NCI-H1694 (cell line): Measurements from ENCODE around the gene CEP250.
"Not testable (repeated sequence)": the region's sequence is repeated elsewhere in the genome, so short reads cannot be mapped to it uniquely, and the experiment has no call there.

Experiments
- DNase-seq: peaks from one replicate; lab custom pipeline; 2025; lab: John Stamatoyannopoulos, UW

Gene CEP250

DNA sequence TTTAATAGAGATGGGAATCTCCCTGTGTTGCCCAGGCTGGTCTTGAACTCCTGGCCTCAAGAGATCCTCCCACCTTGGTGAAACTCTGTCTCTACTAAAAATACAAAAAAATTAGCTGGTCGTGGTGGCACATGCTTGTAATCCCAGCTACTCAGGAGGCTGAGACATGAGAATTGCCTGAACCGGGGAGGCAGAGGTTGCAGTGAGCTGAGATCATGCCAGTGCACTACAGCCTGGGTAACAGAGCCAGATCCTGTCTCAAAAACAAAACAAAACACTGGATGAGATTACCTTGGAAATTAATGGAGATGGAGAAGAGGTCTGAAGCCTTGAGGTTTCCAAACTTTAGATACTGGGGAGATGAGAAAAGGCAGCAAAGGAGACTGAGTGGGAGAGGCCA lies 2.1 kb downstream of the CEP250 start:
- DNase-seq: not testable (repeated sequence)

DNA sequence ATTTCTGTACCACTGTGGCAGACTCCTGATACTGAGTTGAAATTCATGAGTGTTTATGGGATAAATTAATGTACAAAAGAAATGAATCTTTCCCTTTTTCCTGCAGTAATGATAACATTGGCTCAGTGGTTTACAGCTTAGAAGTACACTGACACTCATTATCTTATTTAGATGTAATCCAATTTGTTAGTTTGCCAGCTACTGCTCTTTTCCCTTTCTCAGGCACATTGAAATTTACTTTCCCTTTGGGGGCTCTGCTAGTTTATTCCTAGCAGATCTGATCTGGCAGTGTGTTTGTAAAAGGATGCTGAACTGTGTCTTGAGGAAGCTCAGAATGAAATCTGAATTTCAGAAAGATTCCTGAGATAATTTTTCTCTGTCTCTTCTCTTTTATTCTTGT lies 3.0 kb downstream of the CEP250 start:
- DNase-seq: no peak

DNA sequence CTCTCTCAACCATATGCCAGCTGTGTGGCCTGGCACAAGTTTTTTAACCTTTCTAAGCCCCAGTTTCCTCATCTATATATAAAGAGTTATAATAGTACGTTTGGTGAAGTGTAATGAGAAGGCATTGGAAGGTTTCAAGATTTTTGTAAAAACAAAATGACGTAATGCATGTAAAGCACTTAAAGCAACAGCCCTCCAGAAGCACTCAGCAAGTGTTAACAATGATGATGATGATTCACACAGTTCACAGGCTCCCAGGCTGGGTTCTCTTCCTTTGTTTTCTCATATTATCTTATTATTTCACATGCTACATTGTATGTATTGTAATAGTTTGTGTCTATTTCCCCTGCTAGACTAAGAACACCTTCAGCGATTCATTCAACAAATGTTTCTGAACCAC lies 6.2 kb downstream of the CEP250 start:
- DNase-seq: no peak

DNA sequence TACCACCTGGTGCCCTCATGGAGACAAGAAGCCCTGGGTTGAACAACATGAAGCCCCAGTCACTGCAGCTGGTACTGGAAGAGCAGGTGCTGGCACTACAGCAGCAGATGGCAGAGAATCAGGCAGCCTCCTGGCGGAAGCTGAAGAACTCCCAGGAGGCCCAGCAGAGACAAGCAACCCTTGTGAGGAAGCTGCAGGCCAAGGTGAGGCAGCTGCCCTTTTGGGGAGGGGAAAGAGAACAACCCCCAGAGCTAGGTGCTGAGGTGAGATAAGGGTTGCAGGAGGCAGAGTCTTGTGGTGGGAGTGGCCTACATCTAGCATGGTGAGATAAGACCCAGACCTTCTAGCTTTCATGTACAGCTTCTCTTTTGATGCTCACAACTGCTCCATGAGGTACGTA lies 7.0 kb downstream of the CEP250 start:
- DNase-seq: peak; percentile 70

DNA sequence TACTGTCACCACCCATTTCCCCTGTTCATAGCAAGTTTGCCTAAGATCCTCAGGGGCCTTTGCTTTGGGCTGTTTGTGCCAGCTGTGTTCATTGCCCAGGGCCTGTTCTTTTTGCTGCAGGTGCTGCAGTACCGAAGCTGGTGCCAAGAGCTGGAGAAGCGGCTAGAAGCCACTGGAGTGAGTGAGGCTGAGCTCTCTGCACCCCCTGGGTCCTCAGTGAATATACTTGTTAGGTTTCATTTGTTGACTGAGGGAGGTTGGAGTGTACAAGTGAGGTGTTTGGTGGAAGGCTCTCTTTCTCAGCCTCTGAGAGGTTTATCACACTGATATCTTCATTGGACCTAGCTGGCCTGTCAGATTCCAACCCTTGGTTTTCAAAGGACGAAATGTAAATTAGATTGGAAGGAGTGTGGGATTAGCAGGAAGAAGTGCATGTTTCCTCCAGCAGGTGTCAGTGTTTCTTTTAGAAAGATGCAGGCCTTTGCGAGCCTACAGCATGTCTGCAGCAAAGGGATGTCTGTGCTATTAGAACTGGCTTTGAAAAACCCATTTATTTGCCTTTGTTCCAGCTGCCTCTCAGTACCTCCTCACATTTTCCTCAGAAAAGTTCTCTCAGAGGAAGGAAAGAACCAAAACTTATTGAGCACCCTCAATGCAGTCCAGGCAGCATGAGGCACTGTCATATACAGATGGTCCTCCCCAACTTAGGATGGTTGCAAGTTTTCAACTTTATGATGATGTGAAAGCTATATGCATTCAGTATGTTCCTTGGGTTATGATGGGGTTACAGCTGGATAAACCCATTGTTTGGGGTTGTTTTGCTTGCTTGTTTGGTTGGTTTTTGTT lies 8.3 kb downstream of the CEP250 start:
- DNase-seq: peak; percentile 76

DNA sequence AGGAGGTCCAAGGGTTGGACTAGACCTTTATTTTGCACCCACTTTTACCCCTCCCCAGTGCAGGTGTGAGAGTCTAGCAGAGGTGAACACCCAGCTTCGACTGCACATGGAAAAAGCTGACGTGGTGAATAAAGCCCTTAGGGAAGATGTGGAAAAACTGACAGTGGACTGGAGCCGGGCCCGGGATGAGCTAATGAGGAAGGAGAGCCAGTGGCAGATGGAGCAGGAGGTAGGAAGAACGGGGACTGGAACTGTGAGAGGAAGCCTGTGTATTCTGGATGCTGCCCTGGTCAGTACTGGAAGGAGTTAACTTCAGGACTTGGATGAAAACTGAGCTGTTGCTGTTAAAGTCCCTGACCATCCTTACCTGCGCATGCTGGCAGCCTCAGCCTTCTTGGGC lies 10.6 kb downstream of the CEP250 start:
- no peak for DNase-seq

DNA sequence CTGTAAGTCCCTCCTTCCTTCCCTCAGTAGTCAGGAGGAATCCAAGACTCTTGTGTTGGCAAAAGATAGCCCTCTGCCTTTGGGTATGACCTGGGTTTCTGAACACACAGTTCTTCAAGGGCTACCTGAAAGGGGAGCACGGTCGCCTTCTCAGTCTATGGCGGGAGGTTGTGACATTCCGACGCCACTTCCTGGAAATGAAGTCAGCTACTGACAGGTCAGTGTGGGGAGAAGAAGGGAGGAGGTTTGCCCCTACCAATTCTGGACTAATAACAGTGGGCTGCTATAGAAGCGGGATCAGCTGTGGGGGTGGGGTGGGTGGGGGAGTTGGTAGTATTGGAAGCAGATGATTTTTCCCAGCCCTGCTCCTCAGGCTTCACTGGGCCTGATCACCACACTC lies 11.5 kb downstream of the CEP250 start:
- DNase-seq: no peak

DNA sequence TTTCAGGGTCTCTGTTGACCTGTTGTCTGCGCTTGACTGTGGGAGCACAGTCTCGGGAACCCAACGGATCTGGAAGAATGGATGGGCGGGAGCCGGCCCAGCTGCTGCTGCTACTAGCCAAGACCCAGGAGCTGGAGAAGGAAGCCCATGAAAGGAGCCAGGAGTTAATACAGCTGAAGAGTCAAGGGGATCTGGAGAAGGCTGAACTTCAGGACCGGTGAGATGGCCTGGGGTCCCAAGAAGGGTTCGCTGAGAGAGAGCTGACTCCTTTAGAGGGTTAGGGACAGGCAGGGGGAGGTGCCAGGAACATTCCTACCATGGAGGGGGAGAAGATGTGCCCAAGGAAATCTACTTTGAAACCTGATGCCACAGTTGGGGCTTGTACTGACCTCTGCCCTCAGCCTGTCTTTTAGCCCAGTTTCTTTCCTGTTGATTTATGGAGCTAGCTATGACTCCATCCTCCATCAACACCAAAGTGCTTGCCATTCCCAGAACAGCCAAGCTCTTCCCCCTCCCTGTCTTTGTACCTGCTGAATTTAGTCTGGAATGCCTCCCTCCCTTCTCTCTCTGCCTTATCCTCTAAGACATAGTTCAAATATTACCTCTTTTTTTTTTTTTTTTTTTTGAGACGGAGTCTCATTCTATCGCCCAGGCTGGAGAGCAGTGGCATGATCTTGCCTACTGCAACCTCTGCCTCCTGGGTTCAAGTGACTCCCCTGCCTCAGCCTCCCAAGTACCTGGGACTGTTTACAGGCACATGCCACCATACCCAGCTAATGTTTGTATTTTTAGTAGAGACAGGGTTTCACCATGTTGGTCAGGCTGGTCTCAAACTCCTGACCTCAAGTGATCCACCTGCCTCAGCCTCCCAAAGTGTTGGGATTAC lies 12.2 kb downstream of the CEP250 start:
- no peak for DNase-seq

DNA sequence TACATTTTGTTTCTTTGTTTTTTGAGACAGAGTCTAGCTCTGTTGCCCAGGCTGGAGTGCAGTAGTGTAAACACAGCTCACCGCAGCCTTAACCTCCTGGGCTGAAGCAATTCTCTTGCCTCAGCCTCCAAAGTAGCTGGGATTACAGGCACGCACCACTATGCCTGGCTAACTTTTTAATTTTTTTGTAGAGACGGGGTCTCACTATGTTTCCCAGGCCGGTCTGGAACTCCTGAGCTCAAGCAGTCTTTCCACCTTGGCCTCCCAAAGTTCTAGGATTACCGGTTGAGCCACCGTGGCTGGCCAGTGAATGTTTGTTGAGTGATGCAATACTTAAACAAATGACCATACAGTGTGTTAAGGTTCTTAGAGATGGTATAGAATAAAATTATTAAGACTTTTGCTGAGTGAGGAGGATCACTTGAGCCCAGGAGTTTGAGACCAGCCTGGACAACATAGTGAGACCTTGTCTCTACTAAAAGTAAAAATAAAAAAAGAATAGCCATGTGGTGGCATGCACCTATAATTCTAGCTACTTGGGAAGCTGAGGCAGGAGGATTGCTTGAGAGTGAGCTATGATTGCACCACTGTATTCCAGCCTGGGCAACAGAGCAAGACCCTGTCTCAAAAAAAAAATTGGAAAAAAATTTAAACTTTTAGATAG lies 13.4 kb downstream of the CEP250 start:
- DNase-seq: no peak

DNA sequence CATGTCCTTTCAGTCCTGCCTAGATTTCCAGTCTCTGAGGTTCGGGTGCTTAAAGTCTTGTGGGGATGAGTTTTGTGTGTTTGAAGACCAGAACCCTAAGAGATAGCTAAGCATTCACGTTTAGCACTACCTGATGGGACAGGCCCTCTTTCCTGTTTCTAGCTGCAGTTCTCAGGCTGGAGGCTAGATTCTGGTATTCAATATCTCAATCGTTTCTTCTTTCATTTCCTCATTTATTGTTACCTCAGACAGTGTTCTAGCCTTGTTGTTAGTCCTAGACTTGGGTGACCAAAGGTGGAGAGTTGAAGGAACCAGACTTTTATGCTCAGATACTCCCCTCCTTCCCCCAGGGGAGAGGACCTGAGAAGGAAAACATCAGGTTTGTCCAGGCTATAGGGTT lies 16.8 kb downstream of the CEP250 start:
- DNase-seq: no peak

DNA sequence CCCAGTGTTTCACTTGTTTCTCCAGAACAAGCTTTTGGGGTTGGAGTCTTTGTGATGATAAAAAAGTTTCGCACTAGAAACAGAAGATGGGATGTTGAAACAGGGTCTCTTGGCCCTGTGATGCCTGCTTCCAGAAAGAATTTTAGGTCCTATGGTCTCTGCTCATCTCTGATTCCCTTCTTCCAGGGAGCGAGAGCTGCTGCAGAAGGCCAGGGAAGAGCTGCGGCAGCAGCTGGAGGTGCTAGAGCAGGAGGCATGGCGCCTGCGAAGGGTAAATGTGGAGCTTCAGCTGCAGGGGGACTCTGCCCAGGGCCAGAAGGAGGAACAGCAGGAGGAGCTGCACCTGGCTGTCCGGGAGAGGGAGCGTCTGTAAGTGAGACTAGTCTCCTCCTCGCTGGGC lies 18.3 kb downstream of the CEP250 start:
- DNase-seq: no peak

DNA sequence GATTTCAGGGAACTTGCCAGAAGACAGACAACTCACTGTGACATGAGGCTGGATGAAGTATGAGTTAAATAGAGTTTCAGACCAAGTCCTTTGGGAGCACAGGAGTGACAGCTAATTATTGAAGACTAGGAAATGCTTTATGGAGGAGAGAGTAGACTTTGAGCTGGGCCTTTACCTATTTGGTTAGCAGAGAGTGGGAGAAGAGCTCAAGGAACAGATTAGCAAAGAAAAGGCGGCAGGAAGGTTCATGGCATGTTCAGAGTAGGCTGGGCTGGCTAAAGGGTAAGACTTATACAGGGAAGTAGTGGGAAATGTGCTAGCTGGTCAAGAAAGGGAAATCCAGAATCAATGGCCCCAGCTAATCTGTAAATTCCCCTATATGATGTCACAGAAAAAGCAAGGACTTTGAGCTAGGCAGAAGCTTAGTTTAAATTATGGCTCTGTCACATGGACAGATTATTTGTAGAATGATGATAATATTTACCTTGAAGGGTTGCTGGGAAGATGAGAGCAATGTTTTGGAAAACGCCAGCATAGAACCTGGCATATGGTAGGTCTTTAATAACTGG lies 19.0 kb downstream of the CEP250 start:
- no peak for DNase-seq

DNA sequence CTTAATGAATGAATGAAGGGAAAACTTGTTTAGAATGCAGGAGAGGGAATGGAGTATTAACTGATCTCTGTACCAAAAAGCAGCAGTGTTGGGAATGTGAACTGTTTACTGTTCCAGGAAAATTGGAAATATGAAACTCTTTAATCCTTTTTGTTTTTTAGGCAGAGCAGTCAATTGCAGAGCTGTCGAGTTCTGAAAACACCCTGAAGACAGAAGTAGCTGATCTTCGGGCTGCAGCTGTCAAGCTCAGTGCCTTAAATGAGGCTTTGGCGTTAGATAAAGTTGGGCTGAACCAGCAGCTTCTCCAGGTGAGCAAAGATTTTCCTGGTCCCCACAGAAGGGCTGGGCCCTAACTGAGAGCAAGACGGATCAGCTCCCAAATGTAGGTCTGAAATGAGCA lies 20.9 kb downstream of the CEP250 start:
- DNase-seq: no peak

DNA sequence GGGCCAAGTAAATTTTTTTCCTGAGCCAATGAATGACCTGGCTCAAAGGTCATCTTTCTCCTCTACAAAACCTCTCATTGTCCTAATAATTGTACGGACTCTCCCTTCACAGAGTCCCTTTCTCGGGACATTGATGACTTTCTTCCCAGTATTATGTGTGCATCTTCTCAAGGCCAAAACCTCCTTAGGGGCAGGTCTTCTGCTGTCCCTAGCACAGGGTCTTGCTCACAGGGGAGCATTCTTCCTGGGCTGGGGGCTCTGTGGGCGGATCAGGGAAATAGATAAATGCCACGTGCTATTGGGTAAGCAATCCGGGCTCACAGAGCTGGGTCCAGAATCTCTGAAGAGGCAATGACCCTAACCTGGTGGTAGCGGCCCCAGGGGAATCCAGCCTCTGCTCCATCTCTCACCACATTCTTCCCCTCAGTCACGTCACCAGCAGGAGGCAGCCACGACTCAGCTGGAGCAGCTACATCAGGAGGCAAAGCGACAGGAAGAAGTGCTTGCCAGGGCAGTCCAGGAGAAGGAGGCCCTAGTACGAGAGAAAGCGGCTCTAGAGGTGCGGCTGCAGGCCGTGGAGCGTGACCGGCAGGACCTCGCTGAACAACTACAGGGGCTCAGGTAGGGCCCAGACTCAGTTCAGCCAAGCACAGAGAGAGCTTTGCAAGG lies 23.5 kb downstream of the CEP250 start:
- DNase-seq: no peak

DNA sequence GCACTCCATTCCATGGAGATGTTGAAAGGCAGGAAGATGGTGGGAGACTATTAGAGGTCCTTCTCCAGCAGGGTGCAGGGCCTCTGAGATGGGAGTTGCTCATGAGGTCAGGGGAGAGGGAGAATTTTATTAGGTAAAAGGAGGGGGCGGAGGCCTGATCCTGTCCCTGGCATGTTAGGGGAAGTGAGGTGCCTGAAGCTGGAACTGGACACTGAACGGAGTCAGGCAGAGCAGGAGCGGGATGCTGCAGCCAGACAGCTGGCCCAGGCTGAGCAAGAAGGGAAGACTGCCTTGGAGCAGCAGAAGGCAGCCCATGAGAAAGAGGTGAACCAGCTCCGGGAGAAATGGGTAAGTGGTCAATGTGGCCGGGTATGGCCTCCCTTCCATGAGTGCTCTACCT lies 24.4 kb downstream of the CEP250 start:
- DNase-seq: no peak

DNA sequence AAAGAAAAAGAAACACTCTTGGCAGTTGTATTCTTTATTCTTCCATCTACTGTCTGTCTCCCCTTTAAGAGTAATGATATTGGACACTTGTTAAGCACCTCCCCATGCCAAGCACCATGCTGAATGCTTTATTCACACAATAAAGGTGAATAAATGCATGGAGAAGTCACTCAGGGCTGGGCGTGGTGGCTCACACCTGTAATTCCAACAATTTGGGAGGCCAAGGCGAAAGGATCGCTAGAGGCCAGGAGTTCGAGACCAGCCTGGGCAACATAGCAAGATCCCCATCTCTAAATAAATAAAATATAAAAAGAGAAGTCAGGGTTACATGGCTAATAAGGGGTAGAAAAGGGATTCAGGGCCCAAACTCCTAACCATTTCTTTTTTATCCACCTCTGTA lies 32.1 kb downstream of the CEP250 start:
- DNase-seq: no peak

DNA sequence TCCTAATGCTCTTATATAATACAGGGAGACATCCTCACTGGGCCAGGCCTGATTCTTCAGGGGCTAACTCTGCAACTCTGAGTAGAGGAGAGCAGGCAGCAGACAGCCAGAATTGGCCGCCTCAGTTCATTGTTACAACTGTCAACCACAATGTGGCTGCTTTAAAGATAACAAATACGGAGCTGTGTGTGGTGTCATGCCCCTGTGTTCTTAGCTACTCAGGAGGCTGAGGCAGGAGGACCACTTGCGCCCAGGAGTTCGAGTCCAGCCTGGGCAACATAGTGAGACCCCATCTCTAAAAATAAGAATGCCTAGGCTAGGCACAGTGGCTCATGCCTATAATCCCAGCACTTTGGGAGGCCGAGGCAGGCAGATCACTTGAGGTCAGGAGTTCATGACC lies 34.3 kb downstream of the CEP250 start:
- no peak for DNase-seq

DNA sequence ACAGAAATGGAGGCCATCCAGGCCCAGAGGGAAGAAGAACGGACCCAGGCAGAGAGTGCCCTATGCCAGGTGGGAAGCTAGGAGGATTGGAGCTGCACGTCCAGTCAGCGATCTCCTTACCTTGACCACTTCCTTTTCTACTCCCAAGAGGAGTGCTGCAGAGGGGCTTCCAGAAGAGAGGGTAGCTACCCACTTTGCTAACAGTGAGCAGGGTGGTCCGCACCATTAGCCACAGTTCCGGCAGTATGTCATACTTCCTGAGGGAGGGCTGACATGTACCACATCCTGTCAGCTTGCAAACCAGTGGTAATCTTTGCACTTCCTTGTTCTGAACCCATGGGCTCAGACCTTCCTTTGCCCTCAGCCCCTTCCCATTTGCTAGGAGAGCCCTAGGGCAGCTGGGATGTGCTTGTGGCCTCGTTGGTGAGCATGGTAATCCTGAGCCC lies 35.4 kb downstream of the CEP250 start:
- no peak for DNase-seq

DNA sequence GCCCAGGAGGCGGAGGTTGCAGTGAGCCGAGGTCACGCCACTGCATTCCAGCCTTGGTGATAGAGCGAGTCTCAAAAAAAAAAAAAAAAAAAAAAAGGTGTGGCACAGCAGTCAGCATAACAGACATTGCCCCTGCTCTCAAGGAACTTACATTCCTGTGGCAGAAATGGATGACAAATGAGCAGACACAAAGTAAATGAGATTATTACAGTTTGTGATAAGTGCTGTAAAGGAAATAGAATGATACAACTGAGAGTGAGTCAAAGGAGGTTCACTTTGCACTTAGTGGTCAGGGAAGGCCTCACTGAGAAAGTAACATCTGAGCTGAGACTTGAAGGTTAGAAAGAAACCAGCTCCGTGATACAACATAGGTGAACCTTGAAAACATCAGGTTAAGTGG lies 36.4 kb downstream of the CEP250 start:
- no peak for DNase-seq

DNA sequence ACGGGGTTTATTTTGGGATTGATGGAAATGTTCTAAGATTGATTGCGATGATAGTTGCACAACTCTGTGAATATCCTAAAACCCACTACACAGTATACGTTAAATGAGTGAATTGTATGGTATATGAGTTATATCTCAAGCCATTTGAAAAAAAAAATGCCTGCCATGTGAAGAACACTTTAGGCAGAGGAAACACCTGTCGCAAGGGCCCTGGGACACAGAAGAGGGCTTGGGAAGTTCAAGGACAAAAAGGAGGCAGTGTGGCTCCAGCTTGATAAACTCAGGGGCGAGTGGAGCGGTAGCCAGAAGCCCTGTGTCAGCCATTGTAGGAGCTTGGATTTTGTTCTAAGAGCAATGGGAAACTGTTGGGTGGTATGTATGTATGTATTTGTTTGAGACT lies 37.0 kb downstream of the CEP250 start:
- no peak for DNase-seq

DNA sequence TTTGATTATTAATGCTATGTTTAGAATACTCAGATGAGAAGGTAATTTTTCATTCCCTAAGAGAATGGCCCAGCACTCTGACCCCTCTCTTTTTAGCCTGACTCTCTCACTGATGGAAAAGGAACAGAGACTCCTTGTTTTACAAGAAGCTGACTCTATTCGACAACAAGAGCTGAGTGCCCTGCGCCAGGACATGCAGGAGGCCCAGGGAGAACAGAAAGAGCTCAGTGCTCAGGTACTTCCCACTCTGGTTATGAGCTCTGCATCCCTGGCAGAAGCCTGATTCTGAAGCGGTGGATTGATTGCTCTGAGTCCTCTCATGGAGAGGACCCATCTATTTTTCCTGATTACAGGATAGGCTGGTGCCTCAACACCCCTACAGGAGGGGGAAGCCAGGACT lies 41.1 kb downstream of the CEP250 start:
- DNase-seq: no peak

DNA sequence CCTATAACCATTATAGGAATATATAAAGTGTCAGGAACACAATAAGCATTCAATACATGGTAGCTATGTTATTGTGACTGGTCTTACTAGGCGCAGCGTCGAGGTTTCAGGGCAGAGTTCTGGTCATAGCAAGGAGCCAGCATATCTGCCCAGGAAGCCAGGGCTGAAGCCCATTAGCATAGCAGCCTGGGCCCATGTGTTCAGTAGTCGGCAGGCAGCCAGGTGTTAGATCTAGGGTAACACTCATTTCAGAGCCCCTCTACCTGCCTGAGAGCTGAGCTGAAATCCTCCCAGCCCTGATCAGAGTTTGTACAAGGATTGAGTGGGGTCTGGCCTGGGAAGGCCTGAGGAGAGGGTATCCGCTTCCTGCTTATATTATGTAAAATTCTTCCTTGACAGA lies 41.9 kb downstream of the CEP250 start:
- no peak for DNase-seq
